Measurements from ENCODE around the gene RFX4. TPM values are rescaled to one million over a fixed set of nuclear protein-coding genes. Genes with fewer than 3 reads are reported as not detected.

The RFX4 gene
- total RNA-seq, 1 experiment from 2014 or later, result not detected

GRCh38 chr12:106715582-106715981 is 132.8 kb downstream of the RFX4 start:
- no TSS peak for BruUV-seq (replicated peaks)
- no peaks in the 10 kb centered on the region for H3K36me3 Mint-ChIP-seq (ENCODE audit: insufficient read depth, unreplicated experiment)
- intact Hi-C loops (cut with micrococcal nuclease; ENCODE audit: unreplicated experiment), result no loop called here
- no peak overlapping the region for H3K27ac Mint-ChIP-seq (ENCODE audit: unreplicated experiment)
- TF ChIP-seq, protein P1, sequence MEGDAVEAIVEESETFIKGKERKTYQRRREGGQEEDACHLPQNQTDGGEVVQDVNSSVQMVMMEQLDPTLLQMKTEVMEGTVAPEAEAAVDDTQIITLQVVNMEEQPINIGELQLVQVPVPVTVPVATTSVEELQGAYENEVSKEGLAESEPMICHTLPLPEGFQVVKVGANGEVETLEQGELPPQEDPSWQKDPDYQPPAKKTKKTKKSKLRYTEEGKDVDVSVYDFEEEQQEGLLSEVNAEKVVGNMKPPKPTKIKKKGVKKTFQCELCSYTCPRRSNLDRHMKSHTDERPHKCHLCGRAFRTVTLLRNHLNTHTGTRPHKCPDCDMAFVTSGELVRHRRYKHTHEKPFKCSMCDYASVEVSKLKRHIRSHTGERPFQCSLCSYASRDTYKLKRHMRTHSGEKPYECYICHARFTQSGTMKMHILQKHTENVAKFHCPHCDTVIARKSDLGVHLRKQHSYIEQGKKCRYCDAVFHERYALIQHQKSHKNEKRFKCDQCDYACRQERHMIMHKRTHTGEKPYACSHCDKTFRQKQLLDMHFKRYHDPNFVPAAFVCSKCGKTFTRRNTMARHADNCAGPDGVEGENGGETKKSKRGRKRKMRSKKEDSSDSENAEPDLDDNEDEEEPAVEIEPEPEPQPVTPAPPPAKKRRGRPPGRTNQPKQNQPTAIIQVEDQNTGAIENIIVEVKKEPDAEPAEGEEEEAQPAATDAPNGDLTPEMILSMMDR (IDR thresholded peaks at IDR 0.05; ENCODE audit: unreplicated experiment), result no peak
- no peak overlapping the region for H3K4me3 Mint-ChIP-seq (ENCODE audit: low read depth, unreplicated experiment)
- no peaks in the 10 kb centered on the region for H3K9me3 Mint-ChIP-seq (ENCODE audit: low read depth, unreplicated experiment)
- CTCF ChIA-PET, result no interaction called here
- no peak for DNase-seq
- H3K4me1 Mint-ChIP-seq (ENCODE audit: low read depth, unreplicated experiment), result no peaks in the 10 kb centered on the region
- no peaks in the 10 kb centered on the region for H3K27me3 Mint-ChIP-seq (ENCODE audit: unreplicated experiment)

DNA sequence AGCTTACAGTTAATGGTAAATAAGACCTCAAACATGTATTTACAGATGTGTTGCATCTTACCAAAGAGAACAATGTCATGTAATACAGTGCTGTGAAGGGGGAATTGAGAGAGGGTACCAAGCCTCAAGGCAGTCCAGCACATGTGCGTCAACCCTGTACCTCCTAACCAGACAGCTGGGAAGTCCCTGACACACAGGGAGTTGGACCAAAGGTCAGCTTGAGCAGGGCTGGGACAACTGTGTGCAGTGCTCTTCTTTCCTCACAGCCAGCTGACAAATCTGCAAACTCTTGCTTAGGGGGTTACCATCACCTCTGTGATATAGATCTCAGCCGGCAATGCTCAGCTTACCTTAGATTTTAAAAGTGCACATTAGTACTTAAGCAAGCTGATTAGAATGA is 134.9 kb downstream of the RFX4 start:
- H3K9me3 Mint-ChIP-seq (ENCODE audit: low read depth, unreplicated experiment), result no peaks in the 10 kb centered on the region
- CTCF ChIA-PET, result interaction anchor here (0.5 kb wide), 1 partner anchor 978 kb away, joined by 3 read pairs; no protein-coding TSS in a partner anchor
- TF ChIP-seq, protein P1 (IDR thresholded peaks at IDR 0.05; ENCODE audit: unreplicated experiment), result no peak
- no peaks in the 10 kb centered on the region for H3K4me1 Mint-ChIP-seq (ENCODE audit: low read depth, unreplicated experiment)
- intact Hi-C loops (cut with micrococcal nuclease; ENCODE audit: unreplicated experiment), result no loop called here
- no peak overlapping the region for H3K27ac Mint-ChIP-seq (ENCODE audit: unreplicated experiment)
- BruUV-seq (replicated peaks), result no TSS peak
- no peak for DNase-seq
- H3K4me3 Mint-ChIP-seq (ENCODE audit: low read depth, unreplicated experiment), result no peak overlapping the region
- no peaks in the 10 kb centered on the region for H3K36me3 Mint-ChIP-seq (ENCODE audit: insufficient read depth, unreplicated experiment)
- H3K27me3 Mint-ChIP-seq (ENCODE audit: unreplicated experiment), result no peaks in the 10 kb centered on the region

DNA sequence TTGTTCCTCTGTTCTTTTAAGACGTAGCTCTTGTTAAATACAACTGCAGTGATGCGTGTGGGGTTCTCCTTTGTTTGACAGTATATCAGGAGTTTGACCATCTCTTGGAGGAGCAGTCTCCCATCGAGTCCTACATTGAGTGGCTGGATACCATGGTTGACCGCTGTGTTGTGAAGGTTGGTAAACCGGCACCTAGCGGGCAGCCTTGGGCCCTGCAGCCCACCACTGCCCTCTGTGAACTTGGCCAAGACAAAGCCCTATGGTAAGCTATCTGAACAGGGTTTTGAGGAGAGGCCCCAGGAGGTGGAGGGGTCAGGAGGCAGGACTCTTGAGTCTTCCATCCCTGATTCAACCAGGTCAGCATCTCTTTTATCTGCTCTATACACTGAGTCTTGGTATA is 137.1 kb downstream of the RFX4 start:
- H3K27ac Mint-ChIP-seq (ENCODE audit: unreplicated experiment), result no peak overlapping the region
- CTCF ChIA-PET, result no interaction called here
- H3K9me3 Mint-ChIP-seq (ENCODE audit: low read depth, unreplicated experiment), result no peaks in the 10 kb centered on the region
- no peak for DNase-seq
- H3K27me3 Mint-ChIP-seq (ENCODE audit: unreplicated experiment), result no peaks in the 10 kb centered on the region
- no peak overlapping the region for H3K4me3 Mint-ChIP-seq (ENCODE audit: low read depth, unreplicated experiment)
- BruUV-seq (replicated peaks), result no TSS peak
- no peaks in the 10 kb centered on the region for H3K4me1 Mint-ChIP-seq (ENCODE audit: low read depth, unreplicated experiment)
- H3K36me3 Mint-ChIP-seq (ENCODE audit: insufficient read depth, unreplicated experiment), result no peaks in the 10 kb centered on the region
- intact Hi-C loops (cut with micrococcal nuclease; ENCODE audit: unreplicated experiment), result no loop called here
- TF ChIP-seq, protein P1 (IDR thresholded peaks at IDR 0.05; ENCODE audit: unreplicated experiment), result no peak

DNA sequence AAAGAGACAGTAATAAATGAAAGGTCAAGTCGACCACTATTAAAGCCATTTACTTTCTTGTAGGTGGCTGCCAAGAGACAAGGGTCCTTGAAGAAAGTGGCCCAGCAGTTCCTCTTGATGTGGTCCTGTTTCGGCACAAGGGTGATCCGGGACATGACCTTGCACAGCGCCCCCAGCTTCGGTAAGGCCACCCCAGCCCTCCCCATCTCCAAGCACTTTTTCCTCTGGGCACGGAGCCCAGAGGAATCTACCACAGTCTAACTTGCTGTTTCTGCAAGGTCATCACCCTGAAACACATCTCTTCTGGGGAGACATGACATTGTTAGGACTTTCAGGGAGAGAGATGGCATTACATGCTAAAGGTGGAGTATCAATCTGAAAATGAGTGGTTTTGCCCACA is 137.9 kb downstream of the RFX4 start:
- CTCF ChIA-PET, result no interaction called here
- TF ChIP-seq, protein P1 (IDR thresholded peaks at IDR 0.05; ENCODE audit: unreplicated experiment), result no peak
- intact Hi-C loops (cut with micrococcal nuclease; ENCODE audit: unreplicated experiment), result no loop called here
- Mint-ChIP-seq H3K4me1 (ENCODE audit: low read depth, unreplicated experiment) (no peaks in the 10 kb centered on the region), H3K36me3 (ENCODE audit: insufficient read depth, unreplicated experiment) (no peaks in the 10 kb centered on the region), H3K4me3 (ENCODE audit: low read depth, unreplicated experiment) (no peak overlapping the region), H3K9me3 (ENCODE audit: low read depth, unreplicated experiment) (no peaks in the 10 kb centered on the region), H3K27me3 (ENCODE audit: unreplicated experiment) (no peaks in the 10 kb centered on the region), H3K27ac (ENCODE audit: unreplicated experiment) (no peak overlapping the region)
- no peak for DNase-seq
- no TSS peak for BruUV-seq (replicated peaks)

Data from Calu3 (cell line).